ENCODE data around the gene UBE3D.

UBE3D gene

DNA sequence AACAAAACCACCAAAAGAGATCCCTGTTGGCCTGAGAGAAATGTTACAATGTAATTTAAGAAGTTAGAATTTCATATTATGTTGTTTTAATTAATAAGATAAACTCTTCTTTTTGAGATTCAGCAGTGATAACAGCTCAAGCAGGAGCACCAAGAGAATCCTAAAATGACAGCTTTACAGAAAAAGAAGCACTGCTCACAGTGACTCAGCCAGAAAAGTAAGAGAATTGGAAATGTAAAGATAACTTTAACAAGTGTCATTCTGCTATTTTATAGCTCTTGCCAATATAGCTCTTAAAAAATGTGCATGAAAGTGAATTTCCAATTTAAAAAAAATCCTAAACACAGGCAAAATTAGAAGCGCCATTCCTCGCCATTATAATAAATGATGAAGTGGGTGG, 111.3 kb downstream of the UBE3D start:
- peak overlapping the region; percentile 85 for H3K27ac ChIP-seq (ENCODE audit: low read depth, low read length)
- peaks cover 42% of the 10 kb centered on the region for H3K79me2 ChIP-seq (ENCODE audit: control insufficient read depth, low read length)
- peaks cover 37% of the 10 kb centered on the region for H3K36me3 ChIP-seq (ENCODE audit: control insufficient read depth, low read length)
- H3F3A ChIP-seq (ENCODE audit: control insufficient read depth, insufficient read depth), result peaks cover 13% of the 10 kb centered on the region
- peak overlapping the region; percentile 70 for H3K4me2 ChIP-seq (ENCODE audit: low read length)
- peaks cover 59% of the 10 kb centered on the region for H3K4me1 ChIP-seq (ENCODE audit: control insufficient read depth, low read length)
- no peak for TF ChIP-seq EZH2phosphoT487 (IDR thresholded peaks at IDR 0.05; ENCODE audit: borderline replicate concordance, low read length)
- TF ChIP-seq, protein P1, sequence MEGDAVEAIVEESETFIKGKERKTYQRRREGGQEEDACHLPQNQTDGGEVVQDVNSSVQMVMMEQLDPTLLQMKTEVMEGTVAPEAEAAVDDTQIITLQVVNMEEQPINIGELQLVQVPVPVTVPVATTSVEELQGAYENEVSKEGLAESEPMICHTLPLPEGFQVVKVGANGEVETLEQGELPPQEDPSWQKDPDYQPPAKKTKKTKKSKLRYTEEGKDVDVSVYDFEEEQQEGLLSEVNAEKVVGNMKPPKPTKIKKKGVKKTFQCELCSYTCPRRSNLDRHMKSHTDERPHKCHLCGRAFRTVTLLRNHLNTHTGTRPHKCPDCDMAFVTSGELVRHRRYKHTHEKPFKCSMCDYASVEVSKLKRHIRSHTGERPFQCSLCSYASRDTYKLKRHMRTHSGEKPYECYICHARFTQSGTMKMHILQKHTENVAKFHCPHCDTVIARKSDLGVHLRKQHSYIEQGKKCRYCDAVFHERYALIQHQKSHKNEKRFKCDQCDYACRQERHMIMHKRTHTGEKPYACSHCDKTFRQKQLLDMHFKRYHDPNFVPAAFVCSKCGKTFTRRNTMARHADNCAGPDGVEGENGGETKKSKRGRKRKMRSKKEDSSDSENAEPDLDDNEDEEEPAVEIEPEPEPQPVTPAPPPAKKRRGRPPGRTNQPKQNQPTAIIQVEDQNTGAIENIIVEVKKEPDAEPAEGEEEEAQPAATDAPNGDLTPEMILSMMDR (IDR thresholded peaks at IDR 0.05; ENCODE audit: low read depth, low read length, poor library complexity, severe bottlenecking), result no peak
- H3K27me3 ChIP-seq (ENCODE audit: control insufficient read depth, low read length), result no peaks in the 10 kb centered on the region
- no peaks in the 10 kb centered on the region for H4K20me1 ChIP-seq (ENCODE audit: control insufficient read depth, insufficient read depth, low read depth, low read length)
- no peaks in the 10 kb centered on the region for H3K9me3 ChIP-seq (ENCODE audit: control insufficient read depth, insufficient read depth, low read length)
- no peaks in the 10 kb centered on the region for H3K9me2 ChIP-seq (replicated peaks; ENCODE audit: control insufficient read depth, low read length)
- H3K4me3 ChIP-seq (ENCODE audit: low read length), result peak overlapping the region; percentile 65

GRCh38 chr6:82953871-82954270, 111.8 kb downstream of the UBE3D start:
- Histone ChIP-seq H3K4me3 (ENCODE audit: low read length) (peak overlapping the region; percentile 65; the same call in 1 of the 2 replicates), H3K27ac (ENCODE audit: low read depth, low read length) (peak overlapping the region; percentile 85), H3K9me2 (replicated peaks; ENCODE audit: control insufficient read depth, low read length) (no peaks in the 10 kb centered on the region), H3K4me1 (ENCODE audit: control insufficient read depth, low read length) (peaks cover 59% of the 10 kb centered on the region), H3K36me3 (ENCODE audit: control insufficient read depth, low read length) (peaks cover 37% of the 10 kb centered on the region), H3K9me3 (ENCODE audit: control insufficient read depth, insufficient read depth, low read length) (no peaks in the 10 kb centered on the region), H3K27me3 (ENCODE audit: control insufficient read depth, low read length) (no peaks in the 10 kb centered on the region), H4K20me1 (ENCODE audit: control insufficient read depth, insufficient read depth, low read depth, low read length) (no peaks in the 10 kb centered on the region), H3F3A (ENCODE audit: control insufficient read depth, insufficient read depth) (peaks cover 13% of the 10 kb centered on the region), H3K4me2 (ENCODE audit: low read length) (peak overlapping the region; percentile 70), H3K79me2 (ENCODE audit: control insufficient read depth, low read length) (peaks cover 42% of the 10 kb centered on the region)
- TF ChIP-seq, protein P1 (IDR thresholded peaks at IDR 0.05; ENCODE audit: low read depth, low read length, poor library complexity, severe bottlenecking), result no peak
- no peak for TF ChIP-seq EZH2phosphoT487 (IDR thresholded peaks at IDR 0.05; ENCODE audit: borderline replicate concordance, low read length)

DNA sequence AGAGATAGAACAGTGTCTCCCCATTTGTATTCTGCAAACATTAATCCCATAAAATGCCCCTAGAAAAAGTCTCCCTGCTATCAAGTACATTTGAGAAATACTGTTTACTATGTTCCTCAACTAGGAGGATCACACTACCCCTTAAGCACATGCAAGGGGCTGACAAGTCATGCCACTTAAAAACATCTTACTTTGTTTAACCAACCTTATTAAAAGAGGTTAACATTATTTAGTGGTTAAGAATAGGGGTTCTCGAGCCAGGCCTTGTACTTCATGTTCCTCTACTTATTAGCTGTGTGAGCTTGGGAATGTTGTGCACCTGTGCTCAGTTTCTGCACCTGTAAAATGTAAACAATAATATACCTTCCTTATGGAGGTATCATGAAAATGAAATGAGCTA, 113.7 kb downstream of the UBE3D start:
- Histone ChIP-seq H3K27ac (ENCODE audit: low read depth, low read length) (no peak overlapping the region), H3K9me2 (replicated peaks; ENCODE audit: control insufficient read depth, low read length) (no peaks in the 10 kb centered on the region), H4K20me1 (ENCODE audit: control insufficient read depth, insufficient read depth, low read depth, low read length) (no peaks in the 10 kb centered on the region), H3K4me2 (ENCODE audit: low read length) (no peak overlapping the region), H3K36me3 (ENCODE audit: control insufficient read depth, low read length) (peaks cover 35% of the 10 kb centered on the region), H3K4me3 (ENCODE audit: low read length) (no peak overlapping the region), H3K4me1 (ENCODE audit: control insufficient read depth, low read length) (peaks cover 41% of the 10 kb centered on the region), H3K9me3 (ENCODE audit: control insufficient read depth, insufficient read depth, low read length) (no peaks in the 10 kb centered on the region), H3K79me2 (ENCODE audit: control insufficient read depth, low read length) (peaks cover 42% of the 10 kb centered on the region), H3F3A (ENCODE audit: control insufficient read depth, insufficient read depth) (peaks cover 13% of the 10 kb centered on the region), H3K27me3 (ENCODE audit: control insufficient read depth, low read length) (no peaks in the 10 kb centered on the region)
- TF ChIP-seq, protein P1 (IDR thresholded peaks at IDR 0.05; ENCODE audit: low read depth, low read length, poor library complexity, severe bottlenecking), result no peak
- TF ChIP-seq EZH2phosphoT487 (IDR thresholded peaks at IDR 0.05; ENCODE audit: borderline replicate concordance, low read length), result no peak
